Measurements from ENCODE around the gene MKS1.

GRCh38 chr17:58235821-58236220 is 16.8 kb upstream of the MKS1 start:
- TF ChIP-seq, protein P1, sequence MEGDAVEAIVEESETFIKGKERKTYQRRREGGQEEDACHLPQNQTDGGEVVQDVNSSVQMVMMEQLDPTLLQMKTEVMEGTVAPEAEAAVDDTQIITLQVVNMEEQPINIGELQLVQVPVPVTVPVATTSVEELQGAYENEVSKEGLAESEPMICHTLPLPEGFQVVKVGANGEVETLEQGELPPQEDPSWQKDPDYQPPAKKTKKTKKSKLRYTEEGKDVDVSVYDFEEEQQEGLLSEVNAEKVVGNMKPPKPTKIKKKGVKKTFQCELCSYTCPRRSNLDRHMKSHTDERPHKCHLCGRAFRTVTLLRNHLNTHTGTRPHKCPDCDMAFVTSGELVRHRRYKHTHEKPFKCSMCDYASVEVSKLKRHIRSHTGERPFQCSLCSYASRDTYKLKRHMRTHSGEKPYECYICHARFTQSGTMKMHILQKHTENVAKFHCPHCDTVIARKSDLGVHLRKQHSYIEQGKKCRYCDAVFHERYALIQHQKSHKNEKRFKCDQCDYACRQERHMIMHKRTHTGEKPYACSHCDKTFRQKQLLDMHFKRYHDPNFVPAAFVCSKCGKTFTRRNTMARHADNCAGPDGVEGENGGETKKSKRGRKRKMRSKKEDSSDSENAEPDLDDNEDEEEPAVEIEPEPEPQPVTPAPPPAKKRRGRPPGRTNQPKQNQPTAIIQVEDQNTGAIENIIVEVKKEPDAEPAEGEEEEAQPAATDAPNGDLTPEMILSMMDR (IDR thresholded peaks at IDR 0.05) = no peak
- TF ChIP-seq SIN3A (IDR thresholded peaks at IDR 0.05; ENCODE audit: borderline replicate concordance, insufficient read depth, low read depth, low read length) = no peak
- TF ChIP-seq, protein P2, sequence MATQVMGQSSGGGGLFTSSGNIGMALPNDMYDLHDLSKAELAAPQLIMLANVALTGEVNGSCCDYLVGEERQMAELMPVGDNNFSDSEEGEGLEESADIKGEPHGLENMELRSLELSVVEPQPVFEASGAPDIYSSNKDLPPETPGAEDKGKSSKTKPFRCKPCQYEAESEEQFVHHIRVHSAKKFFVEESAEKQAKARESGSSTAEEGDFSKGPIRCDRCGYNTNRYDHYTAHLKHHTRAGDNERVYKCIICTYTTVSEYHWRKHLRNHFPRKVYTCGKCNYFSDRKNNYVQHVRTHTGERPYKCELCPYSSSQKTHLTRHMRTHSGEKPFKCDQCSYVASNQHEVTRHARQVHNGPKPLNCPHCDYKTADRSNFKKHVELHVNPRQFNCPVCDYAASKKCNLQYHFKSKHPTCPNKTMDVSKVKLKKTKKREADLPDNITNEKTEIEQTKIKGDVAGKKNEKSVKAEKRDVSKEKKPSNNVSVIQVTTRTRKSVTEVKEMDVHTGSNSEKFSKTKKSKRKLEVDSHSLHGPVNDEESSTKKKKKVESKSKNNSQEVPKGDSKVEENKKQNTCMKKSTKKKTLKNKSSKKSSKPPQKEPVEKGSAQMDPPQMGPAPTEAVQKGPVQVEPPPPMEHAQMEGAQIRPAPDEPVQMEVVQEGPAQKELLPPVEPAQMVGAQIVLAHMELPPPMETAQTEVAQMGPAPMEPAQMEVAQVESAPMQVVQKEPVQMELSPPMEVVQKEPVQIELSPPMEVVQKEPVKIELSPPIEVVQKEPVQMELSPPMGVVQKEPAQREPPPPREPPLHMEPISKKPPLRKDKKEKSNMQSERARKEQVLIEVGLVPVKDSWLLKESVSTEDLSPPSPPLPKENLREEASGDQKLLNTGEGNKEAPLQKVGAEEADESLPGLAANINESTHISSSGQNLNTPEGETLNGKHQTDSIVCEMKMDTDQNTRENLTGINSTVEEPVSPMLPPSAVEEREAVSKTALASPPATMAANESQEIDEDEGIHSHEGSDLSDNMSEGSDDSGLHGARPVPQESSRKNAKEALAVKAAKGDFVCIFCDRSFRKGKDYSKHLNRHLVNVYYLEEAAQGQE (IDR thresholded peaks at IDR 0.05; ENCODE audit: insufficient read depth in 1 of 2, low read depth in 2 of 2, low read length in 1 of 2) = no peak
- no peak for TF ChIP-seq POLR2AphosphoS5 (IDR thresholded peaks at IDR 0.05; ENCODE audit: low read depth, low read length)
- no peak for TF ChIP-seq TCF7L2 (IDR thresholded peaks at IDR 0.05; ENCODE audit: low read depth, low read length)
